ENCODE results near the gene GRB10.

Gene GRB10

GRCh38 chr7:50651271-50651989 lies 131.3 kb downstream of the GRB10 start:
- no peak for DNase-seq

DNA sequence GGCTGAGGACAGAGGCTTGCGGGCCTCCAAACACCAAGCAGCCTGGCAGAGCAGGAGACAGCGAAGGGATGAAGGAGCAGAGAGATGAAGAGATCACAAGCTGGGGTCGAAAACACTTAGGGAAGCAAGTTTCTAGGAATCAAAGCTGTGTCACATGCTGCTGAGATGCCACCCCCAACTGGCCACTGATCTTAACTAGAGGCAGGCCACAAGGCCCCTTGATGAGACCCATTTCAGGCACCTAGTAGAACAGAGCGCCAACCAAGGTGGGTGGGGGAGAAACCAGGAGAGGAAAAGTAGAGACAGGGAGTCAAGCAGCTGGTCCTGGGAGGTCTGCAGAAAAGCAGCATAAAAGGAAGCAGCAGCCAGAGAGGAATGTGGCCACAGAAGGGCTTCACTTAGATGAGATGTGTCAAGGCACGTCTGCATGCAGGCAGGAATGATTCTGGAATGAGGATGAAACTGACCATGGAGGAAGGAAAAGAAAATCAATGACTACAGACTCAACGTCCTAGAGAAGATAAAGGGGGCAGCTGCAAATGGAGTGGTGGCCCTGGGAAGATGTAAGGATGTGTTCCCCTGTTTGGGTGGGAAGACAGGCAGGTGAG lies 132.5 kb downstream of the GRB10 start:
- DNase-seq: no peak

- DNase-seq: no peak
Measured at GRCh38 chr7:50649259-50649885, 133.3 kb downstream of the GRB10 start.

- DNase-seq: no peak
Measured at GRCh38 chr7:50648570-50649169, 134.0 kb downstream of the GRB10 start.

DNA sequence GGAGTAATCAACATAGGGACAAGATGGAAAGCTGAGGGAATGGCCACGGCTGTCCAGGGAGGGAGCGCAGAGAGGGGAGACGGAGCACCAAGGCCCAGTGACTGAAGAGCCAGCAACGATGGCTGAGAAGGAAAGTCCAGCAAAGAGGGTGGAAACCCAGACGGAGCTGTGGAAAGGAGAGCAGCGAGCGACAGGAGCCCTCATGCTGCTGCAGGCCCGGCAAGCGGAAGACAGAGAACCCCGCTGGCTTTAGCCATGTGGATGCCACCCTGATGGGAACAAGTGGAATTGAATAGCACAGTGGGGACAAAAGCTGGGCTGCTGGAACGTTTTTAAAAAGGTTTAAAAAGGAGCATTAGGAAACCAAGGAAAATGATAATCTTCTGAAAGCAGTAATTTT lies 134.6 kb downstream of the GRB10 start:
- no peak for DNase-seq

GRCh38 chr7:50647286-50647980 lies 135.3 kb downstream of the GRB10 start:
- DNase-seq: no peak

DNA sequence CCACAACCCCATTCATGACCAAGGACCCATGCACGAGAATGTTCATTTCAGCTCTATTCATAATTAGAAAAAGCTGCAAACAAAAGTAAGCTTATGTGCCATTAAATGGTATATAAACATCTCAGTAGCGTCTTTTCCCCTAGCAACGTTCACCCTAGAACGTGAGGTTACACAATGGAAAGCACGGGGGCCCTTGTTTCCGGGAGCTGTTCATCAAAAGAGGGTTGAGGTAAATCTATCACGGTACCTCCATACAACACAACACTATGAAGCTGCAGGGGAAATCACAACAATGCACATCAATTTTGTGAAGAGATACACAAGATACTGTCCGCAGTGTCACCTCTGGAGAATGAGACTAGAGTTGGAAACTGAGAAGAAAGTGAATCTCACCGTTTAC lies 136.6 kb downstream of the GRB10 start:
- no peak for DNase-seq

- no peak for DNase-seq
Measured at GRCh38 chr7:50645186-50645585, 137.5 kb downstream of the GRB10 start.

- no peak for DNase-seq
Measured at GRCh38 chr7:50644586-50644985, 138.1 kb downstream of the GRB10 start.

DNA sequence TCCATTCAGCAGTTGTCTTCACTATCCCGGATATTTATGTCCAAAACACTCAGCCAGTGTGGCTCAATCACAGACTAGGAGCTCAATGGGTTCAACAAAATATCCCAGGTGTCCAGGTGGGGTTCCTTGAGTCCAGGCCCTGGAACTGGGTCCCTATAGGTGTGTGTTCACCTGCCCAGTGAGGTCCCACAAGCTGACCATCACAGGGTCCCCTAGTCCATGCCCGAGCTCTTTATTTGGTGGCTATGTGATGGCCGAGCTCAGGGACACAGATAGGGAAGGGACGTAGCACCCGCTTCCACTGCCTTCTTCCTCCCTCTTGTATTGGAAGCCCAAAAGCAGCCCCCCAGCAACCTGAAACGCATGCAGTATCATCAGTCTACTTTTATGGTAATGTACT lies 138.6 kb downstream of the GRB10 start:
- no peak for DNase-seq

DNA sequence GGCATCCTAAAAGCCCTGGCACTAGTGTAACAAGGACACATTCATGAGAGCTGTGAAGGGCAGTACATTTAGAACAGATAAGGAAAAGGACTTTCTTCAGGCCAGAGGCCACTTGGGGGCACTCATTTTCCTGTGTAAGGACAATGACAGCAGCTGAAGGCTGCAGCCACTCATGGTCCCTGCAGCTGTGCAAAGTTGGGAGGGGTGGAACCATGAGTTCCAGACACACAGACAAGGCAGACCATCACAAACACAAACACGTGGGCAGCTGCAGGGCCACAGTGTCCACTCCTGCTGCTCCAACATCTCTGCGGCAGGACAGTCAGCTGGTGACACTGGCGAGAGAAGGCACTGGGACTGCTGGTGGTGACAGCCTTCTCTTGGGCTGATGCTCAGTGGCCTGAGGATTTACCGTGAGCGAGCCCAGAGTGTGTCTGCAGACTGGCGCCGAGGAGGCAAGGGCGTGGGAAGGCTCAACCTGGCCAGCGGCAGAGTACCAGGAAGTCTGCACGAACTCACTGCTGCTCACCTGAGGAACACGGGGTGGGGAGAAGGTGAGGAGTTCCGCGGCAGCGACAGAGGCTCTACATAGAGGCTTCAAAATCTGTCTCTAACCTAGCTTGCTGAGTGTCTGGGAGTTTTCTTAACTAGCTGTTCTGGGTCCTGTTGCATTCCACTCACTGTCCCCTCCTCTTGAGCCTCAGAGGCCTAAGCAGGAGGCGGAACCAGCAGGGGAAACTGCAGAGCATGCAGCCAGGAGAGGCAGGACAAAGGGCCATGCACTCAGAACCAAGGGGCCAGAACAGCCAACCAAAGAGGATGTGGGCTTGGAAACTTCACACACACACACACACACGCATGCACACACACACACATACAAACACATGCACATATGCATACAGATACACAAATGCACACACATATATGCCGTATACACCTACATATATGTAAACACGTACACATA lies 141.0 kb downstream of the GRB10 start:
- peak; percentile 83 for DNase-seq

- DNase-seq: no peak
Measured at GRCh38 chr7:50640779-50641178, 141.9 kb downstream of the GRB10 start.

DNA sequence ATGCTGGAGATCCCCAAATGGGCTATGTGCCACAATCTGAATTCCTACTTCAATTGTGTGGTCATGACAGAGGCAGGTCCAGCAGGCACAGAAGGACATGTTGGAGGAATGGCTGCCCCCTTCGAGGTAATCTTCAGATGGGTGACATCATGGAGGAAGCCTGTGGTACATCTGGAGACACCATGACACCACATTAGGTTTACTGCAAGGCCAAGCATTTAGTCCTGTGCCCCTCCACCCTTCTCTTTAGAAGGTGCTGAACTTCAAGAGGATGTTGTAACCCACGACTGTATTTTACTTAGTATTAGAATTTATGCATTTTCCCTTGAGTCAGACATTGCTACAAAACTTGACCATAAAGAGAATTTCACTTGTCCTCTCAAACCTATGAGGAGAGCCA lies 142.4 kb downstream of the GRB10 start:
- no peak for DNase-seq

DNA sequence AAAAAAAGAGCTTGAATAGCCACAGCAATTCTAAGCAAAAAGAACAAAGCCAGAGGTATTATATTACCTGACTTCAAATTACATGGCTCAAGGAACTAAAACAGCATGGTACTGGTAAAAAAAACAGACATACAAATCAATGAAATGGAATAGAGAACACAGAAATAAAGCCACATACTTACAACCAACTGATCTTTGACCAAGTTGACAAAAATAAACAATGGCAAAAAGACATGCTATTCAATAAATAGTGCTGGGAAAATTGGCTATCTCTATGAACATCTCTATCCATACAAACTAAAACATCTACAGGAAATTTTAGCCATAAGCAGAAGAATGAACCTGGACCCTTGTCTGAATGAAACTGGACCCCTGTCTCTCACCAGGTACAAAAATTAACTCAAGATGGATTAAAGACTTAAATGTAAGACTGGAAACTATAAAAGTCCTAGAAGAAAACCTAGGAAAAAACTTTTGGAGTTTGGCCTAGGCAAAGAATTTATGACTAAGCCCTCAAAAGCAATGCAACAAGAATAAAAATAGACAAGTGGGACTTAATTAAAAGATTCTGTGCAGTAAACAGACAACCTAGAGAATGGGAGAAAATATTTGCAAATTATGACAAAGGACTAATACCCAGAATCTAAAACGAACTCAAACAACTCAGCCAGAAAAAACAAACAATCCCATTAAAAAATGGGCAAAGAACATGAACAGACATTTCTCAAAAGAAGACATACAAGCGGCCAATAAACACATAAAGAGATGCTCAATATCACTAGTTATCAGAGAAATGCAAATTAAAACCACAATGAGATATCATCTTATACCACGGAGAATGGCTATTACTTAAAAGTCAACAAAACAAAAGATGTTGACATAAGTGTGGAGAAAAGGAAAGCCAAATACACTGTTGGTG lies 144.7 kb downstream of the GRB10 start:
- DNase-seq: peak; percentile 81

DNA sequence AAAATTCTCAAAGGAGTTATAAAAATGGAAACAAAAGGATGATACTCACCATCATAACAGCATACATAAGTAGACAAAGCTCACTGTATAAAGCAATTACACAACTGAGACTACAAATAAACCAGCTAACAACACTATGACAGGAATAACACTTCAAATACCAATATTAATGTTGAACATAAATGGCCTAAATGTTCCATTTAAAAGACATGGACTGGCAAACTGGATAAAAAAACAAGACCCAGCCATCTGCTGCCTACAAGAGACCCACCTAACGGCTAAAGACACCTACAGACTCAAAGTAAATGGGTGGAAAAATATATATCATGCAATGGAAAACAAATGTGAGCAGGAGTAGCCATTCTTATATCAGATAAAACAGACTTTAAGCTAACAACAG lies 148.3 kb downstream of the GRB10 start:
- DNase-seq: no peak

DNA sequence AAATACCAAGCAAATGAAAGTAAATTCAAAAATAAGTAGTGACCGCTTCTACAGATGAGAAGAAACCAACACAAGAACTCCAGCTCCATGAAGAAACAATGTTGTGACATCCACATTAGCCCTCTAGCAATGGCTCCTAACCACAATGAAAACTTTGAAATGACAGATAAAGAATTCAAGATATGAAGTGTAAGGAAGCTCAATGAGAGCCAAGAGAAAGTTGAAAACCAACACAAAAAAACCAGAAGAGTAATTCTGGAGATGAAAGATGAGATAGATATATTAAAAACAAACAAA lies 149.3 kb downstream of the GRB10 start:
- no peak for DNase-seq

GRCh38 chr7:50632561-50633413 lies 149.9 kb downstream of the GRB10 start:
- DNase-seq: peak; percentile 60

- no peak for DNase-seq
Measured at GRCh38 chr7:50631639-50632038, 151.1 kb downstream of the GRB10 start.

GRCh38 chr7:50631100-50631499 lies 151.6 kb downstream of the GRB10 start:
- DNase-seq: no peak

DNA sequence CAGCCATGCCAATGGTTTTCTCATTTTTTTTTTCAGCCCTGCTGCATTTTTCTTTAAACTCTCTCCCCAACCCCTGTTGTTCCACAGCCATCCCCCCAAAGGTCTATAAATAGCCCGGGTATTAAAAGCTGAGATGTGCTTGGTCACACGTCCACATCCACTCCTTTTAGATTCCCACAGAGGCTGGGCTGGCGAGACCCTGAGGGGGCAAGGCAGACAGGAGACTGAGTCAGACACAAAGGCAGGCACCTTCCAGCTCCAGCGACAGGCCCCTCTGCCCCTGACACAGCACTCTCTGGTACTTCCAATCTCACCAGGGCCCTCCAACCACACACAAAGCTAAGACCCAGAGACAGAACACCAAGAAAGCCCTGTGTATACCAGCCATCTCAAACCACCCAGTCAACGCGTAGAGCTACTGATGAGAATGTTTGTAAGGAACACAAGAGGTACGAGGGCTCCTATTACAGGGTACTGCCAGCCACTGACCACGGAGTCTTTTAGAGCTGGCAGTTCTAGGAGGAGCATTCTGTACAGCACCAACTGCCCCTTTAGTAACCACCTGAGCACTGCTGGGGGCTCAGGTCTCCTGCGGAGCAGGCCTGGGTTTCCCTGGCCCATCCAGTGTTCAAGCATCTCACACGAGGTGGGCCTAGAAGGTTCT lies 153.3 kb downstream of the GRB10 start:
- DNase-seq: no peak
